ENCODE data around the gene TSC1.

The TSC1 gene

GRCh38 chr9:132875159-132875558 is 69.3 kb downstream of the TSC1 start:
- peaks cover 22% of the 10 kb centered on the region for H3K4me1 ChIP-seq (ENCODE audit: control insufficient read depth, insufficient read depth, low read length)
- no peaks in the 10 kb centered on the region for H3K9me3 ChIP-seq (ENCODE audit: control insufficient read depth, low read length)
- no peak overlapping the region for H3K9ac ChIP-seq (ENCODE audit: low read length)
- no peaks in the 10 kb centered on the region for H3K27me3 ChIP-seq (replicated peaks; ENCODE audit: control insufficient read depth, insufficient read depth, low read length)
- no peak overlapping the region for H3K4me3 ChIP-seq (ENCODE audit: low read length)
- H3K36me3 ChIP-seq (ENCODE audit: control insufficient read depth, insufficient read depth, low read length, severe bottlenecking) = no peaks in the 10 kb centered on the region
- DNase-seq (ENCODE audit: low read depth) = no peak

- Histone ChIP-seq H3K9me3 (ENCODE audit: control insufficient read depth, low read length) (no peaks in the 10 kb centered on the region), H3K36me3 (ENCODE audit: control insufficient read depth, insufficient read depth, low read length, severe bottlenecking) (no peaks in the 10 kb centered on the region), H3K4me1 (ENCODE audit: control insufficient read depth, insufficient read depth, low read length) (peaks cover 22% of the 10 kb centered on the region), H3K4me3 (ENCODE audit: low read length) (no peak overlapping the region), H3K9ac (ENCODE audit: low read length) (no peak overlapping the region), H3K27me3 (replicated peaks; ENCODE audit: control insufficient read depth, insufficient read depth, low read length) (no peaks in the 10 kb centered on the region)
- no peak for DNase-seq (ENCODE audit: low read depth)
Observed at GRCh38 chr9:132873403-132873802, 71.0 kb downstream of the TSC1 start.

GRCh38 chr9:132869266-132869665 is 75.2 kb downstream of the TSC1 start:
- no peaks in the 10 kb centered on the region for H3K36me3 ChIP-seq (ENCODE audit: control insufficient read depth, insufficient read depth, low read length, severe bottlenecking)
- no peaks in the 10 kb centered on the region for H3K27me3 ChIP-seq (replicated peaks; ENCODE audit: control insufficient read depth, insufficient read depth, low read length)
- H3K4me1 ChIP-seq (ENCODE audit: control insufficient read depth, insufficient read depth, low read length) = peaks cover 17% of the 10 kb centered on the region
- no peaks in the 10 kb centered on the region for H3K9me3 ChIP-seq (ENCODE audit: control insufficient read depth, low read length)
- DNase-seq (ENCODE audit: low read depth) = no peak
- no peak overlapping the region for H3K9ac ChIP-seq (ENCODE audit: low read length)
- H3K4me3 ChIP-seq (ENCODE audit: low read length) = no peak overlapping the region

- H3K27me3 ChIP-seq (replicated peaks; ENCODE audit: control insufficient read depth, insufficient read depth, low read length) = peaks cover 4% of the 10 kb centered on the region
- DNase-seq (ENCODE audit: low read depth) = no peak
- no peaks in the 10 kb centered on the region for H3K9me3 ChIP-seq (ENCODE audit: control insufficient read depth, low read length)
- H3K36me3 ChIP-seq (ENCODE audit: control insufficient read depth, insufficient read depth, low read length, severe bottlenecking) = no peaks in the 10 kb centered on the region
- peaks cover 14% of the 10 kb centered on the region for H3K4me1 ChIP-seq (ENCODE audit: control insufficient read depth, insufficient read depth, low read length)
- H3K9ac ChIP-seq (ENCODE audit: low read length) = no peak overlapping the region
- no peak overlapping the region for H3K4me3 ChIP-seq (ENCODE audit: low read length)
Observed at GRCh38 chr9:132866898-132867297, 77.5 kb downstream of the TSC1 start.

GRCh38 chr9:132864691-132865090 is 79.7 kb downstream of the TSC1 start:
- H3K4me1 ChIP-seq (ENCODE audit: control insufficient read depth, insufficient read depth, low read length) = no peaks in the 10 kb centered on the region
- H3K27me3 ChIP-seq (replicated peaks; ENCODE audit: control insufficient read depth, insufficient read depth, low read length) = peaks cover 4% of the 10 kb centered on the region
- H3K36me3 ChIP-seq (ENCODE audit: control insufficient read depth, insufficient read depth, low read length, severe bottlenecking) = no peaks in the 10 kb centered on the region
- H3K9ac ChIP-seq (ENCODE audit: low read length) = no peak overlapping the region
- no peaks in the 10 kb centered on the region for H3K9me3 ChIP-seq (ENCODE audit: control insufficient read depth, low read length)
- no peak overlapping the region for H3K4me3 ChIP-seq (ENCODE audit: low read length)
- no peak for DNase-seq (ENCODE audit: low read depth)

GRCh38 chr9:132864277-132864676 is 80.1 kb downstream of the TSC1 start:
- H3K4me3 ChIP-seq (ENCODE audit: low read length) = no peak overlapping the region
- DNase-seq (ENCODE audit: low read depth) = no peak
- peaks cover 4% of the 10 kb centered on the region for H3K27me3 ChIP-seq (replicated peaks; ENCODE audit: control insufficient read depth, insufficient read depth, low read length)
- H3K36me3 ChIP-seq (ENCODE audit: control insufficient read depth, insufficient read depth, low read length, severe bottlenecking) = no peaks in the 10 kb centered on the region
- no peaks in the 10 kb centered on the region for H3K4me1 ChIP-seq (ENCODE audit: control insufficient read depth, insufficient read depth, low read length)
- H3K9me3 ChIP-seq (ENCODE audit: control insufficient read depth, low read length) = no peaks in the 10 kb centered on the region
- H3K9ac ChIP-seq (ENCODE audit: low read length) = no peak overlapping the region

- no peak overlapping the region for H3K4me3 ChIP-seq (ENCODE audit: low read length)
- H3K4me1 ChIP-seq (ENCODE audit: control insufficient read depth, insufficient read depth, low read length) = peaks cover 3% of the 10 kb centered on the region
- no peak for DNase-seq (ENCODE audit: low read depth)
Observed at GRCh38 chr9:132863096-132863495, 81.3 kb downstream of the TSC1 start.

GRCh38 chr9:132862533-132862932 is 81.9 kb downstream of the TSC1 start:
- peaks cover 9% of the 10 kb centered on the region for H3K4me1 ChIP-seq (ENCODE audit: control insufficient read depth, insufficient read depth, low read length)
- no peaks in the 10 kb centered on the region for H3K36me3 ChIP-seq (ENCODE audit: control insufficient read depth, insufficient read depth, low read length, severe bottlenecking)
- DNase-seq (ENCODE audit: low read depth) = no peak
- no peaks in the 10 kb centered on the region for H3K9me3 ChIP-seq (ENCODE audit: control insufficient read depth, low read length)
- no peak overlapping the region for H3K9ac ChIP-seq (ENCODE audit: low read length)
- no peak overlapping the region for H3K4me3 ChIP-seq (ENCODE audit: low read length)
- peaks cover 4% of the 10 kb centered on the region for H3K27me3 ChIP-seq (replicated peaks; ENCODE audit: control insufficient read depth, insufficient read depth, low read length)

More at GRCh38 chr9:132863096-132863495, 81.3 kb downstream of the TSC1 start:
- Histone ChIP-seq H3K36me3 (ENCODE audit: control insufficient read depth, insufficient read depth, low read length, severe bottlenecking) (no peaks in the 10 kb centered on the region), H3K9me3 (ENCODE audit: control insufficient read depth, low read length) (no peaks in the 10 kb centered on the region), H3K9ac (ENCODE audit: low read length) (no peak overlapping the region), H3K27me3 (replicated peaks; ENCODE audit: control insufficient read depth, insufficient read depth, low read length) (peaks cover 4% of the 10 kb centered on the region)

- Histone ChIP-seq H3K9ac (ENCODE audit: low read length) (no peak overlapping the region), H3K4me3 (ENCODE audit: low read length) (no peak overlapping the region), H3K36me3 (ENCODE audit: control insufficient read depth, insufficient read depth, low read length, severe bottlenecking) (no peaks in the 10 kb centered on the region), H3K9me3 (ENCODE audit: control insufficient read depth, low read length) (no peaks in the 10 kb centered on the region), H3K27me3 (replicated peaks; ENCODE audit: control insufficient read depth, insufficient read depth, low read length) (peaks cover 4% of the 10 kb centered on the region), H3K4me1 (ENCODE audit: control insufficient read depth, insufficient read depth, low read length) (peaks cover 17% of the 10 kb centered on the region)
- DNase-seq (ENCODE audit: low read depth) = no peak
Observed at GRCh38 chr9:132861666-132862065, 82.8 kb downstream of the TSC1 start.

GRCh38 chr9:132858751-132859150 is 85.7 kb downstream of the TSC1 start:
- H3K9me3 ChIP-seq (ENCODE audit: control insufficient read depth, low read length) = no peaks in the 10 kb centered on the region
- no peak for DNase-seq (ENCODE audit: low read depth)
- peaks cover 18% of the 10 kb centered on the region for H3K4me1 ChIP-seq (ENCODE audit: control insufficient read depth, insufficient read depth, low read length)
- no peaks in the 10 kb centered on the region for H3K36me3 ChIP-seq (ENCODE audit: control insufficient read depth, insufficient read depth, low read length, severe bottlenecking)
- no peaks in the 10 kb centered on the region for H3K27me3 ChIP-seq (replicated peaks; ENCODE audit: control insufficient read depth, insufficient read depth, low read length)
- H3K4me3 ChIP-seq (ENCODE audit: low read length) = no peak overlapping the region
- no peak overlapping the region for H3K9ac ChIP-seq (ENCODE audit: low read length)

- Histone ChIP-seq H3K4me3 (ENCODE audit: low read length) (peak overlapping the region; percentile 35), H3K36me3 (ENCODE audit: control insufficient read depth, insufficient read depth, low read length, severe bottlenecking) (no peaks in the 10 kb centered on the region), H3K27me3 (replicated peaks; ENCODE audit: control insufficient read depth, insufficient read depth, low read length) (no peaks in the 10 kb centered on the region), H3K4me1 (ENCODE audit: control insufficient read depth, insufficient read depth, low read length) (peaks cover 18% of the 10 kb centered on the region), H3K9ac (ENCODE audit: low read length) (peak overlapping the region; percentile 36), H3K9me3 (ENCODE audit: control insufficient read depth, low read length) (no peaks in the 10 kb centered on the region)
- DNase-seq (ENCODE audit: low read depth) = no peak
Observed at GRCh38 chr9:132857616-132858342, 86.6 kb downstream of the TSC1 start.

GRCh38 chr9:132857031-132857430 is 87.4 kb downstream of the TSC1 start:
- Histone ChIP-seq H3K9me3 (ENCODE audit: control insufficient read depth, low read length) (no peaks in the 10 kb centered on the region), H3K27me3 (replicated peaks; ENCODE audit: control insufficient read depth, insufficient read depth, low read length) (no peaks in the 10 kb centered on the region), H3K4me3 (ENCODE audit: low read length) (peak overlapping the region; percentile 35), H3K9ac (ENCODE audit: low read length) (peak overlapping the region; percentile 36), H3K36me3 (ENCODE audit: control insufficient read depth, insufficient read depth, low read length, severe bottlenecking) (no peaks in the 10 kb centered on the region), H3K4me1 (ENCODE audit: control insufficient read depth, insufficient read depth, low read length) (peaks cover 18% of the 10 kb centered on the region)
- peak; percentile 92 for DNase-seq (ENCODE audit: low read depth)

All from adipocyte (in vitro differentiated cells).